Parathyroid adenoma (tissue), 2 donors: ENCODE measurements around the gene RALA.

Source experiments
- H2AFZ ChIP-seq: fragments of 300-600 bp; sonication (generic); one replicate; pipeline ENCODE4 v1.7.0; 2017; ENCODE audit warnings: antibody characterized with exemption, mild to moderate bottlenecking
- H3K27ac ChIP-seq: fragments of 300-600 bp; sonication (generic); one replicate; pipeline ENCODE4 v1.7.0; 2017
- H3K27me3 ChIP-seq: fragments of 300-600 bp; sonication (generic); one replicate; pipeline ENCODE4 v1.7.0; 2017; ENCODE audit warnings: low read length; ENCODE audit not compliant: control insufficient read depth, insufficient read depth
- H3K36me3 ChIP-seq: fragments of 300-600 bp; sonication (generic); one replicate; pipeline ENCODE4 v1.7.0; 2017; ENCODE audit warnings: low read length; ENCODE audit not compliant: control insufficient read depth, insufficient read depth
- H3K4me1 ChIP-seq: fragments of 300-600 bp; sonication (generic); one replicate; pipeline ENCODE4 v1.7.0; 2017; ENCODE audit warnings: control low read depth
- H3K4me2 ChIP-seq: fragments of 300-600 bp; sonication (generic); one replicate; pipeline ENCODE4 v1.7.0; 2017; ENCODE audit warnings: low read length
- H3K4me3 ChIP-seq: fragments of 300-600 bp; sonication (generic); one replicate; pipeline ENCODE4 v1.7.0; 2017; ENCODE audit warnings: low read depth, low read length
- H3K79me2 ChIP-seq: fragments of 300-600 bp; sonication (generic); one replicate; pipeline ENCODE4 v1.7.0; 2017; ENCODE audit warnings: control low read depth
- H3K9ac ChIP-seq: fragments of 300-600 bp; sonication (generic); one replicate; pipeline ENCODE4 v1.7.0; 2017; ENCODE audit warnings: mild to moderate bottlenecking
- H3K9me3 ChIP-seq: fragments of 300-600 bp; sonication (generic); one replicate; pipeline ENCODE4 v1.7.0; 2017; ENCODE audit warnings: low read length; ENCODE audit not compliant: control insufficient read depth
- TF ChIP-seq, protein P1 (sequence below): fragments of 300-600 bp; sonication (generic); IDR thresholded peaks from one replicate; pipeline ENCODE4 v1.7.0; 2017; ENCODE audit warnings: antibody characterized with exemption, mild to moderate bottlenecking
- donor health status: primary hyperparathyroidism.

RALA gene

DNA sequence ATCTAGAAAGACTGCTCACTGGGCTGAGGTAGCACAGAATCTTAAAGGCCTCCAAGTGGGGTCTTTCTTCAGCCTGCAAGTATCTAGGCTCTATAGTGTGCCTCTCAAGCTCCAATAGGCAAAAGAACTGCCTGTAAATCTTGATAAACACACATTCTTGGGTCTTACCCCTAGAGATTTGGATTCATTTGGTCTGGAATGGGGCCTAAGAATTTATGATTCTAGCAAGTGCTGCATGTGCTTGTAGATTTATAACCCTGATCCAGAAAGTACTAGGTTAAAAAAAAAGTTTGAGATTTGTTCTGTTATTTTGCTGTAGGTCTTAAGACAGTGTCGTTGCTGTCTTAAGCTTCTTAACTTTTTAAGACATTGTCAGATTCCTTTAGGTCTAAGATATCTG, 74.1 kb downstream of the RALA start:
- Histone ChIP-seq H3K9ac (no peak overlapping the region), H3K4me1 (no peaks in the 10 kb centered on the region), H3K36me3 (no peaks in the 10 kb centered on the region), H3K79me2 (no peaks in the 10 kb centered on the region), H3K4me3 (no peak overlapping the region), H3K27me3 (no peaks in the 10 kb centered on the region), H3K27ac (no peak overlapping the region), H3K4me2 (no peak overlapping the region), H2AFZ (no peak overlapping the region), H3K9me3 (no peaks in the 10 kb centered on the region)
- TF ChIP-seq, protein P1, sequence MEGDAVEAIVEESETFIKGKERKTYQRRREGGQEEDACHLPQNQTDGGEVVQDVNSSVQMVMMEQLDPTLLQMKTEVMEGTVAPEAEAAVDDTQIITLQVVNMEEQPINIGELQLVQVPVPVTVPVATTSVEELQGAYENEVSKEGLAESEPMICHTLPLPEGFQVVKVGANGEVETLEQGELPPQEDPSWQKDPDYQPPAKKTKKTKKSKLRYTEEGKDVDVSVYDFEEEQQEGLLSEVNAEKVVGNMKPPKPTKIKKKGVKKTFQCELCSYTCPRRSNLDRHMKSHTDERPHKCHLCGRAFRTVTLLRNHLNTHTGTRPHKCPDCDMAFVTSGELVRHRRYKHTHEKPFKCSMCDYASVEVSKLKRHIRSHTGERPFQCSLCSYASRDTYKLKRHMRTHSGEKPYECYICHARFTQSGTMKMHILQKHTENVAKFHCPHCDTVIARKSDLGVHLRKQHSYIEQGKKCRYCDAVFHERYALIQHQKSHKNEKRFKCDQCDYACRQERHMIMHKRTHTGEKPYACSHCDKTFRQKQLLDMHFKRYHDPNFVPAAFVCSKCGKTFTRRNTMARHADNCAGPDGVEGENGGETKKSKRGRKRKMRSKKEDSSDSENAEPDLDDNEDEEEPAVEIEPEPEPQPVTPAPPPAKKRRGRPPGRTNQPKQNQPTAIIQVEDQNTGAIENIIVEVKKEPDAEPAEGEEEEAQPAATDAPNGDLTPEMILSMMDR, result no peak

DNA sequence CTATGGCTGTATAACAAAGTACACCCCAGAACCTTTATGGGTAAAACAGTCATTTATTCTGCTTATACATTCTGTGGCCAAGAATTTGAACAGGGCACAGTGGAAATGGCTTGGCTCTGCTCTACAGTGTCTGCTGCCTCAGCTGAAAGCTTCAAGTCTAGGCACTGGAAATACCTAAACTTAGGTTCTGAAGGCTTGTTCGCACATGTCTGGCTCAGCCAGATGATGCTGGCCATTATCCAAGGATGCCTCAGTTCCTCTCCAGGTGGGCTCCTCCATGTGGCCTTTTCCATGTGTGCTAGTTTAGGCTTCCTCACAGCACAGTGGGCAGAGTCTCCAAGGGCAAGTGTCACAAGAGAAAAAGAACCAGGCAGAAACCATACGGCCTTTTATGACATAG, 76.8 kb downstream of the RALA start:
- Histone ChIP-seq H3K4me3 (no peak overlapping the region), H3K36me3 (no peaks in the 10 kb centered on the region), H3K27me3 (no peaks in the 10 kb centered on the region), H3K4me2 (no peak overlapping the region), H3K27ac (no peak overlapping the region), H3K79me2 (no peaks in the 10 kb centered on the region), H3K4me1 (no peaks in the 10 kb centered on the region), H3K9ac (no peak overlapping the region), H2AFZ (no peak overlapping the region), H3K9me3 (no peaks in the 10 kb centered on the region)
- TF ChIP-seq, protein P1, result no peak

DNA sequence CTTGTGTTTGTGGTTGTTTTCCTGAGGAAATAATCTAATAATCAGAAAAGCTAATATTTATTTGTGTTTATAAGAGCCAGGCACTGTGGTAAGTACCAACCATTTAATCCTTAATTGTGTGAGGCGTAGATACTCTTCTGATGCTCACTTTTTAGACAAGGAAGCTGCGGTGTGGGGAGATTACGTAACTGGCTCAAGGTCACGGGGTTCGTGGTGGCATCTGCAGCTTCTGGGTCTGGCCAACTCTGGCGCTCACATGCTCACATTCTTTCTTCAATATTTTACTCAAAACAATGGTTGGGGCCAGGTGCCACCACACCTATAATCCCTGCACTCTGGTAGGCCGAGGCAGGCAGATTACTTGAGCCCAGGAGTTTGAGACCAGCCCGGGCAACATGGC, 77.6 kb downstream of the RALA start:
- no peaks in the 10 kb centered on the region for H3K36me3 ChIP-seq
- no peaks in the 10 kb centered on the region for H3K9me3 ChIP-seq
- no peaks in the 10 kb centered on the region for H3K79me2 ChIP-seq
- H3K27ac ChIP-seq, result no peak overlapping the region
- H3K4me1 ChIP-seq, result no peaks in the 10 kb centered on the region
- H3K4me3 ChIP-seq, result no peak overlapping the region
- no peak overlapping the region for H2AFZ ChIP-seq
- TF ChIP-seq, protein P1, result no peak
- H3K4me2 ChIP-seq, result no peak overlapping the region
- no peak overlapping the region for H3K9ac ChIP-seq
- H3K27me3 ChIP-seq, result no peaks in the 10 kb centered on the region

DNA sequence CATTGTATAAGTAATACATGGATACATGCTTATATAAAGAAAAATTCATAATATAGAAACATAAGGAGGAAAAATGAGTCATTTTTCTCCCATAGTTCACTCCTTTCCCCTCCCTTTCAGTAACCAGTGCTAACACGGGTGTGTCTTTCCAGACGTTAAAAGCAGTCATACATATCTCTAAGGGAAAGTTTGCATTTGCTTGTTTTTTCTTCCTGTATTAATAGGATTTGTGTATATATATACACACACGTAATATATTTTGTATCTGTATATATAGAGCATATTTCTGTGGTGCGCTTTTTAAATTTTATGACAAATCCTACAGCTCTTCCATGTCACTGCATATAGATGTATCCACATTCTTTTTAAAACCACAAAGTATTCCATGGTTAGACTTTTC, 78.8 kb downstream of the RALA start:
- no peaks in the 10 kb centered on the region for H3K27me3 ChIP-seq
- H3K36me3 ChIP-seq, result no peaks in the 10 kb centered on the region
- TF ChIP-seq, protein P1, result no peak

DNA sequence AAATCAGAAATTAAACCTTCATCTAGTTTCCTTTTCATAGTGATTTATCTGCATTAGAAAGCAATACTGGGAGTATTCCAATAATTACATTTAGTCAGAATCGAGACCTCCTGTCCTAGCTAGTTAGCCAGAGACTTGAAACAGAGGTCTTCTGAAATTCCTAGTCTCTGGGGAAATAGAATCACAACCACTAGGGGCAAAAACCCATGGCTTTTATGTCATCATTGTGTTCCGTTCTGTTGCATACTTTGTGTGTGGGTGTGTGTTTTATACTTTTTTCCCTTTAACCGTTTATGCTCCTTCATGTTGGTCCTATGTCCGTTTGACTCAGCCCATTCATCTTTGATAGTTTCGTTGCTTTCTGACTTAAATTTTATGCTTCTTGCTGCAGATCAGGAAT, 79.8 kb downstream of the RALA start:
- TF ChIP-seq, protein P1, result no peak
- Histone ChIP-seq H3K79me2 (no peaks in the 10 kb centered on the region), H3K4me1 (no peaks in the 10 kb centered on the region), H3K9me3 (no peaks in the 10 kb centered on the region), H3K36me3 (no peaks in the 10 kb centered on the region), H3K4me2 (no peak overlapping the region), H2AFZ (no peak overlapping the region), H3K27ac (no peak overlapping the region), H3K27me3 (no peaks in the 10 kb centered on the region), H3K9ac (no peak overlapping the region), H3K4me3 (no peak overlapping the region)

More for the DNA sequence above, 78.8 kb downstream of the RALA start:
- H3K9me3 ChIP-seq, result no peaks in the 10 kb centered on the region
- H3K4me3 ChIP-seq, result no peak overlapping the region
- H3K4me1 ChIP-seq, result no peaks in the 10 kb centered on the region
- H3K9ac ChIP-seq, result no peak overlapping the region
- no peak overlapping the region for H3K4me2 ChIP-seq
- H2AFZ ChIP-seq, result no peak overlapping the region
- H3K79me2 ChIP-seq, result no peaks in the 10 kb centered on the region
- H3K27ac ChIP-seq, result no peak overlapping the region
